C4-2B (cell line): ENCODE results near the gene SUN5.

ENCODE experiments used
- ZFX ChIP-seq: fragments of 450-650 bp; IDR thresholded peaks from 2 replicates; pipeline ENCODE4 v1.6.1; 2017
- TF ChIP-seq, protein P1 (sequence below): fragments of 450-650 bp; conservative IDR thresholded peaks from 2 replicates; pipeline ENCODE4 v1.5.1; 2017; ENCODE audit warnings: mild to moderate bottlenecking

DNA sequence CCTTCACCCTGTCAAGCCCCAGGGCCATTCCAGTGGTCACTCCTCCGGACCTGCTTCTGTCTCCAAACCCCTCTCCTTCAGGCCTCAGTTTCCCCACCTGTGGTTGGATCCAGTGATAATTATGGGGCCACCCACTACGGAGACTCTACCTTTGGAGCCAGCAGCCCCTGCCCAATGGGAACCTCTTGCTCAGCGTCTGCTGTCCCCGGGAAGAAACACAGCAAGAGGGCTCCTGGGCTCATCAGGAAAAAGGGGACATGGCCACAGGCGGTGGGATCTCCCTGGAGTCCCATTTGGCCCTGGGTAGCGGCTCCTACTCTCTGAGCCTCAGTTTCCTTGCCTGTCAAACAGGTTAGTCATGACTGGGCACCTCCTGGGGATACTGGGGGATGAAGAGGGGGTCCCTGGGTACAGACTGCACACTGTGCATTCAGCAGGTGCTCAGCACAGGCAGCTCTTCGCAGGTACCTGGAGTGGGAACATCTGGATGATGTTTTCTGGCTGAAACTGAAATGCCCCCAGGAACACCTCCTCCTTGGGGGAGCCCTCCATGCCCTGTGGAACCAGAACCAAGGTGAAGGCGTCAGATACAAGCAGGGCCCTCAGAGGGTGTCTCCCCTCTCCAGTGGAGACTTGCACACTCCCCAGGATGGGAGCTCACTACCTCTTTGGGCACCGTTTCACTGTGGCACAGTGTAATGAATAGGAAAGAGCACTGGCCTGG, 19.4 kb downstream of the SUN5 start:
- TF ChIP-seq, protein P1, sequence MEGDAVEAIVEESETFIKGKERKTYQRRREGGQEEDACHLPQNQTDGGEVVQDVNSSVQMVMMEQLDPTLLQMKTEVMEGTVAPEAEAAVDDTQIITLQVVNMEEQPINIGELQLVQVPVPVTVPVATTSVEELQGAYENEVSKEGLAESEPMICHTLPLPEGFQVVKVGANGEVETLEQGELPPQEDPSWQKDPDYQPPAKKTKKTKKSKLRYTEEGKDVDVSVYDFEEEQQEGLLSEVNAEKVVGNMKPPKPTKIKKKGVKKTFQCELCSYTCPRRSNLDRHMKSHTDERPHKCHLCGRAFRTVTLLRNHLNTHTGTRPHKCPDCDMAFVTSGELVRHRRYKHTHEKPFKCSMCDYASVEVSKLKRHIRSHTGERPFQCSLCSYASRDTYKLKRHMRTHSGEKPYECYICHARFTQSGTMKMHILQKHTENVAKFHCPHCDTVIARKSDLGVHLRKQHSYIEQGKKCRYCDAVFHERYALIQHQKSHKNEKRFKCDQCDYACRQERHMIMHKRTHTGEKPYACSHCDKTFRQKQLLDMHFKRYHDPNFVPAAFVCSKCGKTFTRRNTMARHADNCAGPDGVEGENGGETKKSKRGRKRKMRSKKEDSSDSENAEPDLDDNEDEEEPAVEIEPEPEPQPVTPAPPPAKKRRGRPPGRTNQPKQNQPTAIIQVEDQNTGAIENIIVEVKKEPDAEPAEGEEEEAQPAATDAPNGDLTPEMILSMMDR = no peak
- TF ChIP-seq ZFX = no peak
